Fibroblast of lung (primary cell): Measurements from ENCODE around the gene ANKS1B.

ENCODE experiments used
- EZH2 ChIP-seq: IDR thresholded peaks from 2 replicates; pipeline ENCODE4 v1.5.1; 2012; ENCODE audit warnings: low read length, control low read depth, mild to moderate bottlenecking; ENCODE audit errors: missing control alignments
- TF ChIP-seq, protein P1 (sequence below), 2 donors: IDR thresholded peaks in 1 of 2; conservative IDR thresholded peaks in 1 of 2; 1 replicate in 1 of 2; 2 replicates in 1 of 2; pipeline ENCODE4 v1.5.1; 2011 to 2012; ENCODE audit warnings: low read length in 2 of 2, control low read depth in 1 of 2, inconsistent platforms in 1 of 2, low read depth in 1 of 2, mild to moderate bottlenecking in 1 of 2

DNA sequence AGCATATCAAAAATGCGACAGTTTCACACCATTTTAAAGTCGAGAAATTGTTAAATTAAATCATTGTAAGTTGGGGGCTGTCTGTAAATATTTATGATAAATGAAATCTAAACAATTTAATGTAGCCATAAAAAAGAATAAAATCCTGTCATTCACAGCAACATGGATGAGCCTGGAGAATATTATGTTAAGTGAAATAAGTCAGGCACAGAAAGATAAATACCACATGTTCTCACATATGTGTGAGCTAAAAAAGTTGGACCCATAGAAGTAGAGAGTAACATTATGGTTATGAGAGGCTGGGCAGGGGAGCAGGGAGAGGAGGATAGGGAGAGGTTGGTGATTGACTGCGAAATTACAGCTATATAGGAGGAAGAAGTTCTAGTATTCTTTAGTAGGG, 201.3 kb downstream of the ANKS1B start:
- TF ChIP-seq, protein P1, sequence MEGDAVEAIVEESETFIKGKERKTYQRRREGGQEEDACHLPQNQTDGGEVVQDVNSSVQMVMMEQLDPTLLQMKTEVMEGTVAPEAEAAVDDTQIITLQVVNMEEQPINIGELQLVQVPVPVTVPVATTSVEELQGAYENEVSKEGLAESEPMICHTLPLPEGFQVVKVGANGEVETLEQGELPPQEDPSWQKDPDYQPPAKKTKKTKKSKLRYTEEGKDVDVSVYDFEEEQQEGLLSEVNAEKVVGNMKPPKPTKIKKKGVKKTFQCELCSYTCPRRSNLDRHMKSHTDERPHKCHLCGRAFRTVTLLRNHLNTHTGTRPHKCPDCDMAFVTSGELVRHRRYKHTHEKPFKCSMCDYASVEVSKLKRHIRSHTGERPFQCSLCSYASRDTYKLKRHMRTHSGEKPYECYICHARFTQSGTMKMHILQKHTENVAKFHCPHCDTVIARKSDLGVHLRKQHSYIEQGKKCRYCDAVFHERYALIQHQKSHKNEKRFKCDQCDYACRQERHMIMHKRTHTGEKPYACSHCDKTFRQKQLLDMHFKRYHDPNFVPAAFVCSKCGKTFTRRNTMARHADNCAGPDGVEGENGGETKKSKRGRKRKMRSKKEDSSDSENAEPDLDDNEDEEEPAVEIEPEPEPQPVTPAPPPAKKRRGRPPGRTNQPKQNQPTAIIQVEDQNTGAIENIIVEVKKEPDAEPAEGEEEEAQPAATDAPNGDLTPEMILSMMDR (conservative IDR thresholded peaks at IDR 0.05 in 1 of 2, IDR thresholded peaks at IDR 0.05 in 1 of 2; ENCODE audit: low read depth in 1 of 2, low read length in 2 of 2): no peak
- TF ChIP-seq EZH2: no peak
